ENCODE data around the gene TP53I11.
A peak's percentile ranks its signal among the peaks of the same experiment; 100 is the strongest.

TP53I11 gene

DNA sequence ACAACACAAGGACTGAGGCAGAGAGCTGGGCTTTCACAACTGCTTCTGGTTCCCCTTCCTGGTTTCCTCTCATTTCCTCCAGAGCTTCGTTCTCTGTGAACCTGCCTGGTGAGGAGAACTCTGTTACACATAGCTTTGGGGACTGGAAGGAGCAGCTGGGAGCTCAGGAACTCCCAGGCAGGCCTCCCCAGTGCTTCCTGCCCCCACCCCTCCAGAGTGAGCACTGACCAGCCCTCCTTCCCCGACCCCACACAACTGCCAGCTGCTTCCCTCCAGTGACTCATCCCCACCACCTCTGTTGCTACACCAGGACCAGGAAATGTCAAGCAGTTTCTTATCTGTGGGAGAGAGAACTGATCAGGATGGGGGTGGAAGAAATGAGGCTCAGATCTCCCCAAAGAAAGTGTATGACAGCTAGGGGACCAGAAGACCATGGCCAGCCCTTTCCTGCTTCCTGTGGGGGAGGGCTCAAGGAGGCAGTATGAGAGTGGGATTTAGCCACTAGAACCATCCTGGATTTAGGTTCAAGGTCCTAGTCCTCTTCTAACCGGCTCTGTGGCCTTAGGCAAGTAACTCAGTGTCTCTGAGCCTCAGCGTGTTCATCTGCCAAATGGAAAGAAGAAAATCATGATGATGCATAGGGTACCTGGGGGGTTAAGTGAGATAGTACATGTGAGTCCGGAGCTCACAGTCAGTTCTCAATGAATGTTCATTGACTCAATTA, 4.5 kb upstream of the TP53I11 start:
- no CpG with 5 or more reads among the region's 5 CpGs for WGBS (ENCODE audit: extremely low coverage, insufficient coverage, insufficient read length)
- no peak overlapping the region for H3K18ac ChIP-seq (ENCODE audit: low read length)
- no peak overlapping the region for H2AK5ac ChIP-seq (ENCODE audit: low read length)
- H2BK12ac ChIP-seq (ENCODE audit: low read length): no peak overlapping the region
- H4K12ac ChIP-seq (ENCODE audit: low read depth, low read length): no peak overlapping the region
- no peak overlapping the region for H3K23ac ChIP-seq (ENCODE audit: low read length)
- no peak overlapping the region for H4K91ac ChIP-seq (ENCODE audit: low read depth, low read length)
- no peaks in the 10 kb centered on the region for H3K9me3 ChIP-seq (ENCODE audit: insufficient read depth, low read depth, low read length)
- no peak overlapping the region for H3K27ac ChIP-seq (ENCODE audit: low read depth, low read length)
- H3K27me3 ChIP-seq (ENCODE audit: insufficient read depth, low read length): peaks cover 5% of the 10 kb centered on the region
- no peak overlapping the region for H3K14ac ChIP-seq (ENCODE audit: low read length)
- peaks cover 6% of the 10 kb centered on the region for H3K79me1 ChIP-seq (ENCODE audit: low read length)
- no peak overlapping the region for H3K4me3 ChIP-seq (ENCODE audit: low read depth, low read length)
- H3K4ac ChIP-seq (ENCODE audit: low read depth, low read length): no peak overlapping the region
- peaks cover 3% of the 10 kb centered on the region for H3K79me2 ChIP-seq (ENCODE audit: control insufficient read depth, insufficient read depth, low read length, poor library complexity)
- H2AFZ ChIP-seq (ENCODE audit: insufficient read depth, low read length, poor library complexity): no peak overlapping the region
- H3K9ac ChIP-seq (ENCODE audit: low read length): no peak overlapping the region
- no peak overlapping the region for H3K4me2 ChIP-seq (ENCODE audit: low read length)
- peak in 1 of 2 donors; percentile 54 for DNase-seq
- peaks cover 19% of the 10 kb centered on the region in 2 experiments for H3K4me1 ChIP-seq (ENCODE audit: control insufficient read depth in 1 of 2, insufficient read depth in 2 of 2, low read length in 2 of 2)
- no peaks in the 10 kb centered on the region for H3K36me3 ChIP-seq (ENCODE audit: control insufficient read depth in 1 of 2, insufficient read depth in 2 of 2, low read length in 2 of 2)
- no peak overlapping the region for H2BK120ac ChIP-seq (ENCODE audit: insufficient read depth, low read length, poor library complexity)
- H4K8ac ChIP-seq (ENCODE audit: low read depth, low read length): no peak overlapping the region
- no peak overlapping the region for H2BK5ac ChIP-seq (ENCODE audit: low read depth, low read length, poor library complexity)

DNA sequence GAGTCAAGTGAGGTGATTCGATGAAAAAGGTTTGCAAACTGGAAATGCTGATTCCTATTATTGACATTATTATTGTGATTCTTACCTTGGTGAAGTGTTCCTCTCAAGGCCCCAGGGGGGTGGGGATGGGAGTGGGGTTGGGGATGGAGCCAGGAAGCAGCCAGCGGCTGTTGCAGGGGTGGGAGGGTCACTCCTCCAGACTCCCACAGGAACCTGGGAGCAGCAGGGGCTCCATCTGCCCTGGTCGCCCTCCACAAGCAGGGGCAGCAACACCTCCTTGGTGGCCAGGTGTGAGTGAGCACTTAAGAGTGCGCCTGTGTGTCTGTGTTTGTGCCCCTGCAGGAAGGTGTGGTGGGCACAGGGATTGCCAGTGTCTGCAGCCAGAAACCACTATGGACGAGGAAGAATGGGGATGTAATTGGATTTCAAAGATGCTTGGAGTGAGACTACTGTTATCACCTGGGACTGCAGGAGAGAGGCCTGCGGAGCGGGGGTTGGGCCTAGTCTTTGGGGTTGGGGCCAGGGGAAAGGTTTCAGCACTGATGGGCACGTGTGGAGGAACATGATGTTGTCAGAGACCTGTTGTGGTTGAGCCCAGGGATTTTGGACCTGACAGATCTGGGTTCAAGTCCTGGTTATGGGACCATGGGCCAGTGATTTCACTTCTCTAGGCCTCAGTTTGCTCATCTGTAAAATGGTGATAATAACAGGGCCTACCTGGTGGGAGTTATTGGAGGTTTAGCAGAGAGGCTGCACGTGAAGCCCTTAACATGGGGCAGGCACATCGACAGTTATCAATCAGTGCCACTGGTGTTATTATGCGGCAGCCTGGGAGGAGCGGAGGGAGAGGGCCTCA, 3.6 kb upstream of the TP53I11 start:
- Histone ChIP-seq H3K23ac (ENCODE audit: low read length) (no peak overlapping the region), H2AFZ (ENCODE audit: insufficient read depth, low read length, poor library complexity) (no peak overlapping the region), H2AK5ac (ENCODE audit: low read length) (no peak overlapping the region), H3K14ac (ENCODE audit: low read length) (no peak overlapping the region), H3K79me2 (ENCODE audit: control insufficient read depth, insufficient read depth, low read length, poor library complexity) (peaks cover 5% of the 10 kb centered on the region), H3K4me2 (ENCODE audit: low read length) (no peak overlapping the region), H3K27ac (ENCODE audit: low read depth, low read length) (no peak overlapping the region), H3K4me3 (ENCODE audit: low read depth, low read length) (no peak overlapping the region), H4K8ac (ENCODE audit: low read depth, low read length) (no peak overlapping the region), H2BK5ac (ENCODE audit: low read depth, low read length, poor library complexity) (no peak overlapping the region), H3K18ac (ENCODE audit: low read length) (no peak overlapping the region), H2BK12ac (ENCODE audit: low read length) (no peak overlapping the region), H3K27me3 (ENCODE audit: insufficient read depth, low read length) (peaks cover 5% of the 10 kb centered on the region), H4K91ac (ENCODE audit: low read depth, low read length) (no peak overlapping the region), H3K79me1 (ENCODE audit: low read length) (peaks cover 8% of the 10 kb centered on the region), H3K9ac (ENCODE audit: low read length) (no peak overlapping the region), H3K4ac (ENCODE audit: low read depth, low read length) (no peak overlapping the region), H3K4me1 (ENCODE audit: control insufficient read depth in 1 of 2, insufficient read depth in 2 of 2, low read length in 2 of 2) (peaks cover 19% of the 10 kb centered on the region in 2 experiments), H3K9me3 (ENCODE audit: insufficient read depth, low read depth, low read length) (no peaks in the 10 kb centered on the region), H2BK120ac (ENCODE audit: insufficient read depth, low read length, poor library complexity) (no peak overlapping the region), H3K36me3 (ENCODE audit: control insufficient read depth in 1 of 2, insufficient read depth in 2 of 2, low read length in 2 of 2) (no peaks in the 10 kb centered on the region), H4K12ac (ENCODE audit: low read depth, low read length) (no peak overlapping the region)
- WGBS (ENCODE audit: extremely low coverage, insufficient coverage, insufficient read length): no CpG with 5 or more reads among the region's 12 CpGs
- no peak for DNase-seq

DNA sequence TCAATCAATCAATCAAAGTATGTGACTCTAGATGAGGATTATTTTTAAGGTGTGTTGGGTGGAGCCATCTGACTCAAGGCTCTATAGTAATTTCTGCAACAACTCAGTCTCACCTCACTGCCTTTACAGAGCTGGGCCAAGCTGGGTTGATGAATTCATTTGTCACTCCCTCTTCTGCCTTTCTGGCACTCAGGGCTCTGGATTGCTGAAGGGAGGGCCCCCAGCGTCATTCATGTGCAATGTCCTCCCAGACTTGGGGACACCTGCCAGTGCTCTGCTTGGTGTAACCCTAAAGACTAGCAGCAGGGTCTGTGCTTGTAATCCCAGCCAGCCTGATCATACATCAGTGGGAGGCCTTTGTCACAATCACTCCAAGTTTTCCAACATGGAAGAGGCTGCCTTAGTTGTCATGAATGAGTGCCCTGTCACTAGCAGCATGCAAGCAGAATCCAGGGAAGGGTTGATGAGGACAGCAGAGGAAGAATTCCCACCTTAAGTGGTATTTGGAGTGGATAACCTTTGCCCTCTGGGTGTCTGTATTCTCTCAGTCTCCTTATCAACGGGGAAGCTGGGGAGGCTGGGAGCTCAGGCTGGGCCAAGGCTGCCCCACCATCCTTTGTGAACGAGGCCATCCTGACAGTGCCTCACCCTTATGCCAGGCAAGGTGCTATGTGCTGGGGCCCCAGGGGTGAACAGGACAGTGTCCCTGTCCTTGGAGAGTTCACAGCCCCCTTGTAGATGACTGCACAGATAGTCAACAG, 2.0 kb upstream of the TP53I11 start:
- Histone ChIP-seq H2AK5ac (ENCODE audit: low read length) (no peak overlapping the region), H2BK5ac (ENCODE audit: low read depth, low read length, poor library complexity) (no peak overlapping the region), H2BK12ac (ENCODE audit: low read length) (no peak overlapping the region)

DNA sequence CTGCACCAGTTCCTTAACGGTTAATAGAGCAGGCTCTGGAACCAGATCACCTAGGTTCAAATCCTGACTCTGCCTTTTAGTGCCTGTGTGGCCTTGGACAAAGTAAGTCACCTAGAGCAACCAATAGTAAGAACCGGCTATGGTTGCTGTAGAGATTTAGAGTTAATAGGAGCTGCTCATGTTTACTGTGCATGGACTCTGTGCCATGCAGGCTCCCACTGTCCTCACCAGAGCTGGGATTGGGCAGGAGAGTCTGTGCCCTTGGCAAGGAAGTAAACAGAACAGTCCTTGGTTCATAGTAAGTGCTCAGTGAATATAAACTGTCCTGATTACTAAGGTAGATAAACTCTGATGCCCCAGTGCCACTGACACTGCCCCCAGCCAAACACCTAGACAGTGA, 1.4 kb upstream of the TP53I11 start:
- Histone ChIP-seq H2BK12ac (ENCODE audit: low read length) (no peak overlapping the region), H2AK5ac (ENCODE audit: low read length) (no peak overlapping the region), H3K27ac (ENCODE audit: low read depth, low read length) (no peak overlapping the region), H4K91ac (ENCODE audit: low read depth, low read length) (no peak overlapping the region), H3K79me2 (ENCODE audit: control insufficient read depth, insufficient read depth, low read length, poor library complexity) (peaks cover 5% of the 10 kb centered on the region), H3K9me3 (ENCODE audit: insufficient read depth, low read depth, low read length) (no peaks in the 10 kb centered on the region), H4K12ac (ENCODE audit: low read depth, low read length) (no peak overlapping the region), H3K27me3 (ENCODE audit: insufficient read depth, low read length) (peaks cover 4% of the 10 kb centered on the region), H3K23ac (ENCODE audit: low read length) (no peak overlapping the region), H3K79me1 (ENCODE audit: low read length) (peaks cover 8% of the 10 kb centered on the region), H3K4me1 (ENCODE audit: control insufficient read depth in 1 of 2, insufficient read depth in 2 of 2, low read length in 2 of 2) (peaks cover 16 to 19% of the 10 kb centered on the region in 2 experiments), H3K4me2 (ENCODE audit: low read length) (no peak overlapping the region), H3K18ac (ENCODE audit: low read length) (no peak overlapping the region), H2AFZ (ENCODE audit: insufficient read depth, low read length, poor library complexity) (no peak overlapping the region), H4K8ac (ENCODE audit: low read depth, low read length) (no peak overlapping the region), H2BK120ac (ENCODE audit: insufficient read depth, low read length, poor library complexity) (no peak overlapping the region), H3K14ac (ENCODE audit: low read length) (no peak overlapping the region), H3K36me3 (ENCODE audit: control insufficient read depth in 1 of 2, insufficient read depth in 2 of 2, low read length in 2 of 2) (no peaks in the 10 kb centered on the region), H3K4me3 (ENCODE audit: low read depth, low read length) (no peak overlapping the region), H3K9ac (ENCODE audit: low read length) (no peak overlapping the region), H2BK5ac (ENCODE audit: low read depth, low read length, poor library complexity) (no peak overlapping the region), H3K4ac (ENCODE audit: low read depth, low read length) (no peak overlapping the region)
- no peak for DNase-seq
- no CpG with 5 or more reads among the region's 2 CpGs for WGBS (ENCODE audit: extremely low coverage, insufficient coverage, insufficient read length)

More for the DNA sequence above, 2.0 kb upstream of the TP53I11 start:
- WGBS (ENCODE audit: extremely low coverage, insufficient coverage, insufficient read length): no CpG with 5 or more reads among the region's 3 CpGs
- Histone ChIP-seq H2AFZ (ENCODE audit: insufficient read depth, low read length, poor library complexity) (no peak overlapping the region), H3K4me2 (ENCODE audit: low read length) (no peak overlapping the region), H3K27me3 (ENCODE audit: insufficient read depth, low read length) (peaks cover 5% of the 10 kb centered on the region), H3K9me3 (ENCODE audit: insufficient read depth, low read depth, low read length) (no peaks in the 10 kb centered on the region), H3K4me3 (ENCODE audit: low read depth, low read length) (no peak overlapping the region), H3K9ac (ENCODE audit: low read length) (no peak overlapping the region), H3K36me3 (ENCODE audit: control insufficient read depth in 1 of 2, insufficient read depth in 2 of 2, low read length in 2 of 2) (no peaks in the 10 kb centered on the region), H3K4me1 (ENCODE audit: control insufficient read depth in 1 of 2, insufficient read depth in 2 of 2, low read length in 2 of 2) (peaks cover 19% of the 10 kb centered on the region in 2 experiments), H3K27ac (ENCODE audit: low read depth, low read length) (no peak overlapping the region), H4K91ac (ENCODE audit: low read depth, low read length) (no peak overlapping the region), H3K4ac (ENCODE audit: low read depth, low read length) (no peak overlapping the region), H2BK120ac (ENCODE audit: insufficient read depth, low read length, poor library complexity) (no peak overlapping the region), H3K18ac (ENCODE audit: low read length) (no peak overlapping the region), H3K79me1 (ENCODE audit: low read length) (peaks cover 8% of the 10 kb centered on the region), H4K8ac (ENCODE audit: low read depth, low read length) (no peak overlapping the region), H3K23ac (ENCODE audit: low read length) (no peak overlapping the region), H4K12ac (ENCODE audit: low read depth, low read length) (no peak overlapping the region), H3K79me2 (ENCODE audit: control insufficient read depth, insufficient read depth, low read length, poor library complexity) (peaks cover 5% of the 10 kb centered on the region), H3K14ac (ENCODE audit: low read length) (no peak overlapping the region)
- no peak for DNase-seq
